ENCODE data around the gene MET. TPM values are rescaled to one million over a fixed set of nuclear protein-coding genes. Genes with fewer than 3 reads are reported as not detected.

MET gene
- total and polyA plus RNA-seq, 2 donors (not counting 3 experiments of a cell fraction or from before 2014, with no cell fraction given), result 21.1 to 44.5 TPM

- Histone ChIP-seq H3K4me2 (ENCODE audit: insufficient read depth, low read length) (no peak overlapping the region), H3K36me3 (ENCODE audit: control insufficient read depth in 2 of 2, extremely low read depth in 1 of 2, insufficient read depth in 2 of 2, low read length in 2 of 2) (peaks cover 7 to 11% of the 10 kb centered on the region in 2 experiments)
- BruUV-seq (replicated peaks), result no TSS peak
Observed at GRCh38 chr7:116776046-116776445, 104.0 kb downstream of the MET start.

More at GRCh38 chr7:116776046-116776445, 104.0 kb downstream of the MET start:
- no peaks in the 10 kb centered on the region for H3K27me3 ChIP-seq (ENCODE audit: control insufficient read depth in 2 of 2, insufficient read depth in 2 of 2, low read length in 2 of 2)
- intact Hi-C loops (cut with micrococcal nuclease) (loop anchor here (2.0 kb wide), 1 partner anchor 161 kb away; no protein-coding TSS in a partner anchor), dilution Hi-C loops (cut with MboI; ENCODE audit: extremely low pct_ligation_motif_present, low sequenced_read_pairs) (no loop called here)
- no peaks in the 10 kb centered on the region for H4K20me1 ChIP-seq (replicated peaks; ENCODE audit: control insufficient read depth, extremely low read depth, insufficient read depth, low read length)
- no peak overlapping the region for H3K4me3 ChIP-seq (replicated peaks in 1 of 3; ENCODE audit: insufficient read depth in 1 of 3, low read depth in 1 of 3, low read length in 3 of 3)
- DNase-seq (ENCODE audit: low read depth, low spot score) (no peak), FAIRE-seq (no peak)
- ChIA-PET POLR2A (no interaction called here), CTCF (interaction anchor here (0.8 to 3.2 kb wide), 8 partner anchors 9 to 184 kb away, joined by 3 to 21 read pairs (median 3); partner anchors contain the start of gene MET)
- no peaks in the 10 kb centered on the region for H3K79me2 ChIP-seq (ENCODE audit: control insufficient read depth, insufficient read depth, low read length)
- TF ChIP-seq MYC (IDR thresholded peaks at IDR 0.05; ENCODE audit: low read depth, low read length) (no peak), MAX (IDR thresholded peaks at IDR 0.05; ENCODE audit: insufficient read depth, insufficient read length) (no peak), CTCF (IDR thresholded peaks at IDR 0.05; ENCODE audit: extremely low read depth in 1 of 2, insufficient read depth in 1 of 2, low read depth in 1 of 2, low read length in 2 of 2) (no peak), EZH2 (IDR thresholded peaks at IDR 0.05; ENCODE audit: borderline replicate concordance, low read depth, low read length, severe bottlenecking) (no peak), FOS (IDR thresholded peaks at IDR 0.05; ENCODE audit: borderline replicate concordance, insufficient read depth, low read length) (no peak), POLR2AphosphoS5 (IDR thresholded peaks at IDR 0.05; ENCODE audit: insufficient read depth, low read depth, low read length) (no peak), GATA2 (IDR thresholded peaks at IDR 0.05; ENCODE audit: insufficient read depth, insufficient read length, low read depth, low read length) (no peak), POLR2A (IDR thresholded peaks at IDR 0.05; ENCODE audit: low read depth, low read length) (no peak), JUN (IDR thresholded peaks at IDR 0.05; ENCODE audit: borderline replicate concordance, insufficient read depth, insufficient read length, low read depth) (no peak)
- no peak overlapping the region for H3K9ac ChIP-seq (replicated peaks; ENCODE audit: extremely low read depth, insufficient read depth, low read length)
- no peaks in the 10 kb centered on the region for H3K9me3 ChIP-seq (replicated peaks; ENCODE audit: control insufficient read depth, insufficient read depth, low read length)
- peak overlapping the region; percentile 47 for H3K27ac ChIP-seq (ENCODE audit: insufficient read depth, low read depth, low read length)
- peaks cover 60% of the 10 kb centered on the region for H3K4me1 ChIP-seq (ENCODE audit: control insufficient read depth, extremely low read depth, insufficient read depth, low read length)
- H3K9me1 ChIP-seq (replicated peaks; ENCODE audit: control insufficient read depth, extremely low read depth, insufficient read depth, low read length), result no peaks in the 10 kb centered on the region
- H2AFZ ChIP-seq (ENCODE audit: low read depth, low read length), result no peak overlapping the region

All from endothelial cell of umbilical vein (primary cell).